ENCODE data around the gene MINDY4.

Gene MINDY4

GRCh38 chr7:30906014-30906413 lies 134.8 kb downstream of the MINDY4 start:
- DNase-seq = no peak

GRCh38 chr7:30906515-30907240 lies 135.5 kb downstream of the MINDY4 start:
- no peak for DNase-seq

- no peak for DNase-seq
Observed at GRCh38 chr7:30907527-30908267, 136.5 kb downstream of the MINDY4 start.

GRCh38 chr7:30908681-30909080 lies 137.5 kb downstream of the MINDY4 start:
- DNase-seq = no peak

DNA sequence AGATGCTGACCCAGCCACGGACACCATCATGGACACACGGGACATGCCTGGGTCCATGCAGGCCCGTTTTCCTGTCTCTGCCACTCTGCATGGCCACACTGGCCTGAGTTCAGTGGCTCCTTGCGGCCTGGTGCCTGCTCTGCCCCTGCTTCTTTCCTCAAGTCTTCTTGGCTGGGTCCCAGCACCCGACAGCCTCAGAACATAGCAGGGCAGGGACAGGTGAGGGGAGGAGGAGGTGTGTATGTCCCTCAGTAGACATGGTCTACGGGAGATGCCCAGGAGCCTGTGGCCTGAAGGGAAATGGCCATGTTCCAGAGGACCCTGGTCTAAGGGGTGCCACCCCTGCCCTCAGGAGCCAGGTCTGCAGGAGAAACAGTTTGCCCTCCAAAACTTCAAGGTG lies 138.2 kb downstream of the MINDY4 start:
- DNase-seq = no peak

DNA sequence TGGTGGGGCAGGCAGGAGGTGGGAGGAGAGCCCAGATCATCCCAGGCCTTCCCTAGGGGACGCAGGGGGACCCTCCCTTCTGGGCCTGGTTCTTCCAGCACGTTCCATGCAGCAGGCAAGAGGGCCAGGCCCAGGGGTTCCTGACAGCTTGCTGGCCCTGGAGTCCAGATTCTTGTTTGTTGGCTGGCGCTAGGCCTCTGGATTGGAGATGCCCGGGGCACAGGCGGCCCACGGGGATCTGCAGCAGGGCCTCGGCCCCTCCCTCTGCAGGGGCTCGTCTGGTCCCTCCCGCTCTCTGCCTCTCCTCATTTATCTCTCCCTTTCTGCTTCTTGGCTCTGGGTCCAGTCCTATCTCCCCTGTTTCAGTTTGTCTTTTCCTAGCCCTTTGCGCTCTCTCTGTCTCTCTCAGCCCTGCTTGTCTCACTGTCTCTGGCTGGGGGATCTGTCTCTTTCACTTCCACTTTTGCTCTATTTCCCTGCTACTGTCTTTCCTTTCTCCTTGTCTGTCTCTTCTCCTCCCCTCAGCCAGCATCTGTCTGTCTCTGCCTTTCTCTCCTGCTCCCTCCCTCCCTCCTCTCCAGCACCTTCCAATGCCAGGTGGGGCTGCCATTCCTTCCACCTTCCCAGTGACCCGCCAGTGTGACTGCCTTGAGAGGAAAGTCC lies 139.3 kb downstream of the MINDY4 start:
- no peak for DNase-seq

- no peak for DNase-seq
Observed at GRCh38 chr7:30911133-30911532, 139.9 kb downstream of the MINDY4 start.

GRCh38 chr7:30911561-30911969 lies 140.3 kb downstream of the MINDY4 start, which contains the start of gene AQP1:
TSS of gene AQP1 (plus strand) at chr7:30911853. CDS start at chr7:30911910, 57 bp downstream.
- no peak for DNase-seq

- DNase-seq = no peak
Observed at GRCh38 chr7:30912021-30912730, 141.0 kb downstream of the MINDY4 start.

GRCh38 chr7:30912731-30912985 lies 141.4 kb downstream of the MINDY4 start:
- no peak for DNase-seq

DNA sequence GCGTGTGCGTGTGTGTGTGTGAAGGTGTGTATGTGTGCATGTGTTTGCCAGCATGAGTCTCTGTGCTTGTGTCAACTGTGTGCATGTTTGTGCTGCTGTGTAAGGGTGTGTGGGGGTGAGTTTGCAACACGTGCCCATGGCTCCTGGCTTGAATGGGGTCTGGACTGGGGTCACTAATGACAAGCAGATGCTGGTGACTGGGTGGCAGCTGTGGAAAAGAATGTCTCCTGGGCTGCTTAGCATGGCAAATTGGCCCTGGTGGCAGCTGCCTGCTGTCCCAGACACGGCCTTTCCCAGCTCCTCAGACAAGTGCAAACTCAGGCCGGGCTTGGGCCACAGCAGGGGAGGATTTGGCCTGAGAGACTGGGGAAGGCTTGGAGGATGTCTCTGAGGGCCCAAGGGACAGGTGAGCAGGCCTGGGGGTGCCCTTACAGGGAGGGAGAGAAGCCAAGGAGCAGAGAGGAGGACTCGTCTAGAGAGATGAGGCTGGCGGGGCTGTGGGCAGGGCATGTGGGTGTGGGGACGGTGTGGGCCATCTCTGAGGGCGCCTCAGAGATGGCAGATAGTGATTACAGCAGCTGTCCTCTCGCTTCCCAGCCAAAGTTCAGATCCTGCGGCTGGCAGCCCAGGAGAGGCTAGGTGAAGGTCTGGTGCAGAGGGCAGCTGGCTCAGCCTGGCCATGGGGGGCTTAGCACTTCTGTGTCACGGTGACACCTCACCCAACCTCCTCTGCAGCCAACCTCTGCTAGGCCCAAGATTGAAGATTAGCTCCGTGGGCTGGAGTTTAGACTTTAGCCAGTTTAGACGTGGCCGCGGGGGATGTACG lies 142.0 kb downstream of the MINDY4 start:
- no peak for DNase-seq

DNA sequence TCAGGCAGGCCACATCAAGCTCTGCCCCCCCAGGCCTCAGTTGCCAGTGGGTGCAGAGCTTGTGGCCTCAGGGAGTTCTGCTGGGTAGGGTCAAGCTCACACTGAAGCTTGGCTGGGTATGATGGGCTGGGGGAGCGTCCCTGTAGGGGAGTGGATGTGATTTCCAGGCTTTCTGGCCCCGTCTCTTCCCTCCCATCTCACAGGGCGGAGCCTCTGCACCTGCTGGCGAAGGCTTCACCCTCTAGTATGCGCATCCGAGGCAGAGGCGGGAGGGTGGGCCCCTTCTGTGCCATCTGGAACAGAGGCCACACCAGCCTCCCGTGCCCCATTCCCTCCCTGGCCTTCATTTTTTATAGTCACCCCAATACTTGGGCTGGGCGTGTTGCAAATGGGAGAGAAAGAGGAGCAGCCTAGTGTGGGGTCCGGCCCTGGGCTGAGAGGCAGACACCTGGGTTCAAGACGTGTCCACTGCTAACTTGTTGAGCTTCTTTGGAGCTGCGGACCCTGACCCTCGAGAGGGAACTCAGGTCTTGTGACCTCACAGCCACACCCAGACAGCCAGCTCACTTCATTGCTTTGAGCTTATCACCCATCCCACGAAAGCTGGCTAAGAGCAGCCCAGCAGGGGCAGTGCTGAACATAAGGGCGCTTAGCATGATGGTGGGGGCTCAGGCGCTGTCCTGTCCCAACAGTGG lies 142.8 kb downstream of the MINDY4 start:
- DNase-seq = no peak

DNA sequence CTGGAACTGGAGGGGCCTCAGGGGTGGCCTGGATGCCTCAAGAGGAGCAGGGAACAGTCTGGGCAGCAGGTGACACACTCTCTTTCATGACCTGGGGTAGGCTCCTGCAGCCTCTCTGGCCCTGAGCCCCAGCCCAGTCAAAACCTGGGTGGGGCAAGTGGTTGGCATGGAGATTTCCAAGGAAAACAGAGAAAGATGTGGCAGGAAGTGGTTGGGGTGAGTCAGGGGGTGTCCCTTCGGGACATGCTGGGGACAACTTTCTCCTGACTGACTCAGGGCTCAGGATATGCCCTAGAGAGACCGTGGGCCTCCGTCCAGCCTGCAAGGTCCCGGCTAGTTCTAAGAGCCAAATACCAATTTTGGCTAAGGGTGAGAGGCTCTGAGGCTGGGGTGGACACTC lies 143.4 kb downstream of the MINDY4 start:
- DNase-seq = no peak

GRCh38 chr7:30915005-30915601 lies 143.9 kb downstream of the MINDY4 start:
- no peak for DNase-seq

DNA sequence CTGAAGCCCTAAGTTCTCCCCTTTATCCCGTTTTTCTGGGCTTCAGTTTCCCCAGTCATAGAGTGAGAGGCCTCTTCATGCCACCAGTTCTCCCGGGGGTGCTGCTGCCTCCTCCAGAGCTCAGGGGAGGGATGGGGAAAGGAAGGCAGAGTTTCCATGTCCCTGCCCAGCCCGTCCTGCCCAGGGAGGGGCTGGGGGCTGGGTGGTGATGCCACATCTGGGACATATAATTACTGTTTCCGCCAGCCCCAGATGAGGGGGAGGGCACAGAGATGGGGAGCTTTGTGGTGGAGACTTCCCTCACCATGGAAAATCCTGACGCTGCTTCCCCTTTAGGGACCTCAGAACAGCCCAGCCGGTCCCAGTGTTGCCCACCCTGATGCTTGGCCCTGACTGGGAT lies 144.5 kb downstream of the MINDY4 start:
- no peak for DNase-seq

- DNase-seq = no peak
Observed at GRCh38 chr7:30916255-30916654, 145.0 kb downstream of the MINDY4 start.

GRCh38 chr7:30916767-30917166 lies 145.6 kb downstream of the MINDY4 start:
- DNase-seq = no peak

- no peak for DNase-seq
Observed at GRCh38 chr7:30917216-30917893, 146.1 kb downstream of the MINDY4 start.

DNA sequence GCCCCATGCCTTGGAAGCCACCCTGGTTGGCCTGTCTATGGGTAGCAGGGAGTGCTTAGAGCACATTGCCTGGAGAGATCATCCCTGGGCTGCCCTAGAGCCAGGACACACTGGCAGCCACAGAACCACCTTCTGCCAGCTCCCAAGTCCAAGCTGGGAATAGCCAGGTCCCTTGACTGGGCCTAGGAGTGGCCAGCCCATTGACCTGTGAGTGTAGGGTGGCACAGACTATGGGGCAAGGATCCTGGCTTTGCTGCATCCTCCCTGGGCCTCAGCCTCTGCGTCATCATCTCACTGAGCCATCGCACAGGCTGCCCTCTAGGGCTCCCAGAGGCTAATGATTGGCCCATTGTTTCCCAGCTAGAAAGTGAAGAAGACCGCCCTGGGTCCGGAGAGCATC lies 147.5 kb downstream of the MINDY4 start:
- no peak for DNase-seq

GRCh38 chr7:30920021-30920583 lies 148.9 kb downstream of the MINDY4 start:
- DNase-seq = no peak

Data from activated CD8-positive, alpha-beta memory T cell treated with anti-CD3 and anti-CD28 coated beads for 24 hours (primary cell).